SU-DHL-6 (cell line): ENCODE results near the gene PPDPF.

ENCODE experiments used
- H2AFZ ChIP-seq: fragments of 200-600 bp; sonication (generic); 2 replicates; pipeline ENCODE4 v1.6.1; 2014; ENCODE audit warnings: low read depth, mild to moderate bottlenecking, moderate library complexity, mixed read lengths, antibody characterized with exemption, low read length; ENCODE audit not compliant: severe bottlenecking
- H3F3A ChIP-seq: fragments of 200-600 bp; shearing (Covaris generic); 2 replicates; pipeline ENCODE4 v1.6.0; 2016; ENCODE audit warnings: antibody characterized with exemption, mild to moderate bottlenecking; ENCODE audit not compliant: insufficient read depth
- H3K27ac ChIP-seq: fragments of 200-600 bp; sonication (generic); 2 replicates; pipeline ENCODE4 v1.5.1; 2016; ENCODE audit warnings: low read depth, mild to moderate bottlenecking, low read length, moderate library complexity, mixed read lengths
- H3K27me3 ChIP-seq: fragments of 200-600 bp; sonication (generic), shearing (Covaris generic); 2 replicates; pipeline ENCODE4 v1.6.0; 2014; ENCODE audit warnings: mild to moderate bottlenecking, low read length
- H3K36me3 ChIP-seq: fragments of 200-600 bp; sonication (generic); 2 replicates; pipeline ENCODE4 v1.6.1; 2014; ENCODE audit warnings: mild to moderate bottlenecking, low read length, mixed read lengths
- H3K4me2 ChIP-seq: fragments of 300-600, 200-600 bp; shearing (Covaris generic), sonication (generic); 2 replicates; pipeline ENCODE4 v1.6.0; 2014; ENCODE audit warnings: low read length, low read depth, mild to moderate bottlenecking; ENCODE audit not compliant: poor library complexity, severe bottlenecking
- H3K4me3 ChIP-seq: fragments of 200-600 bp; sonication (generic); 2 replicates; pipeline ENCODE4 v1.5.1; 2014; ENCODE audit warnings: antibody characterized with exemption, low read length, mild to moderate bottlenecking, mixed read lengths; ENCODE audit not compliant: insufficient read depth, poor library complexity, severe bottlenecking
- H3K79me2 ChIP-seq: fragments of 200-600 bp; sonication (generic); 2 replicates; pipeline ENCODE4 v1.6.1; 2014; ENCODE audit warnings: mild to moderate bottlenecking, low read length, moderate library complexity; ENCODE audit not compliant: insufficient read depth
- H3K9ac ChIP-seq: fragments of 200-600 bp; sonication (generic); 2 replicates; pipeline ENCODE4 v1.7.0; 2014; ENCODE audit warnings: mild to moderate bottlenecking, low read length
- H3K9me2 ChIP-seq: fragments of 200-600 bp; sonication (generic); replicated peaks from 2 replicates; pipeline ENCODE4 v1.6.1; 2014; ENCODE audit warnings: low read length; ENCODE audit not compliant: insufficient read depth
- H3K9me3 ChIP-seq: fragments of 200-600 bp; sonication (generic); 2 replicates; pipeline ENCODE4 v1.6.1; 2014; ENCODE audit warnings: low read length, mixed read lengths; ENCODE audit not compliant: insufficient read depth
- H4K20me1 ChIP-seq: fragments of 200-600 bp; sonication (generic); 2 replicates; pipeline ENCODE4 v1.6.1; 2014; ENCODE audit warnings: low read depth, mild to moderate bottlenecking, antibody characterized with exemption, low read length, moderate library complexity, mixed read lengths
- EZH2phosphoT487 ChIP-seq: fragments of 200-600 bp; sonication (generic), shearing (Covaris generic); conservative IDR thresholded peaks from 2 replicates; pipeline ENCODE4 v1.6.1; 2018; ENCODE audit warnings: mild to moderate bottlenecking, antibody characterized with exemption, low read length, moderate library complexity, mixed read lengths
- TF ChIP-seq, protein P1 (sequence below): fragments of 200-600 bp; sonication (generic); IDR thresholded peaks from one replicate; pipeline ENCODE4 v1.5.1; 2017; ENCODE audit warnings: antibody characterized with exemption, mild to moderate bottlenecking, low read length, moderate library complexity; ENCODE audit not compliant: insufficient read depth, poor library complexity, severe bottlenecking

PPDPF gene

DNA sequence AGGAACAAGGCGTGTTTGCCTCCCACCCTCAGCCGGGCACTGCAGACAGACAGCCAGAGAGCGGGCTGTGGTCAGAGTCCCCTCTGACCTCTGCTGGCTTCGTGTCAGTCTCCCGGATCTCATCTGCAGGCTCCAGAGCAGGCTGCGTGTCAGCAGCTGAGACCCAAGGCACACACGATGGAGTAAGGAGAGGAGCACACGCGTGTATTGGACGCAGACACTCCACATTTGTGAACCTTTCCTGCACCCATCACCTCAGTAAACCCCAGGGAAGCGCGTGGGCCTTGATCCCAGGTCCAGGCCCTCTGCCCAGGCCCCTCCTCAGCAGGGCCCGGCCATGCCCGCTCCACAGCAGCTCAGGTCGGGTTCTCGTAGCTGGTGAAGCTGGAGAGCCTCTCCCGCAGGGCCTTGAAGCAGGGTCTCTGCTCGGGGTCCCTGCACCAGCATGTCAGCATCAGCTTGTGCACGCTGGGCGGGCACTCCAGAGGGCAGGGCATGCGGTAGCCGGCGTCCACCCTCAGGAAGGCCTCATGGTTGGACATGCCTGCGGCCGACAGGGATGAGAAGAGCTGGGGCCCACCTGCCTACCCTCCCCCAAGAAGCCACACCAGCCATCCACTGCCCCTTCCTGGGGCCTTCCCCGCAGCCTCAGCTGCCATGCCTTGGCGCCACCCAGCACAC, 8.8 kb downstream of the PPDPF start:
- H3F3A ChIP-seq = 0 out of 2 replicates have a peak, but pooled peaks cover 3% of the 10 kb centered on the region
- no peaks in the 10 kb centered on the region for H3K9me2 ChIP-seq
- H3K9ac ChIP-seq = no peak overlapping the region
- H3K79me2 ChIP-seq = no peaks in the 10 kb centered on the region
- no peak overlapping the region for H2AFZ ChIP-seq
- no peak overlapping the region for H3K4me3 ChIP-seq
- no peaks in the 10 kb centered on the region for H3K27me3 ChIP-seq
- no peaks in the 10 kb centered on the region for H3K36me3 ChIP-seq
- H3K27ac ChIP-seq = no peak overlapping the region
- H3K9me3 ChIP-seq = no peaks in the 10 kb centered on the region
- H3K4me2 ChIP-seq = no peak overlapping the region
- TF ChIP-seq EZH2phosphoT487 = no peak
- TF ChIP-seq, protein P1, sequence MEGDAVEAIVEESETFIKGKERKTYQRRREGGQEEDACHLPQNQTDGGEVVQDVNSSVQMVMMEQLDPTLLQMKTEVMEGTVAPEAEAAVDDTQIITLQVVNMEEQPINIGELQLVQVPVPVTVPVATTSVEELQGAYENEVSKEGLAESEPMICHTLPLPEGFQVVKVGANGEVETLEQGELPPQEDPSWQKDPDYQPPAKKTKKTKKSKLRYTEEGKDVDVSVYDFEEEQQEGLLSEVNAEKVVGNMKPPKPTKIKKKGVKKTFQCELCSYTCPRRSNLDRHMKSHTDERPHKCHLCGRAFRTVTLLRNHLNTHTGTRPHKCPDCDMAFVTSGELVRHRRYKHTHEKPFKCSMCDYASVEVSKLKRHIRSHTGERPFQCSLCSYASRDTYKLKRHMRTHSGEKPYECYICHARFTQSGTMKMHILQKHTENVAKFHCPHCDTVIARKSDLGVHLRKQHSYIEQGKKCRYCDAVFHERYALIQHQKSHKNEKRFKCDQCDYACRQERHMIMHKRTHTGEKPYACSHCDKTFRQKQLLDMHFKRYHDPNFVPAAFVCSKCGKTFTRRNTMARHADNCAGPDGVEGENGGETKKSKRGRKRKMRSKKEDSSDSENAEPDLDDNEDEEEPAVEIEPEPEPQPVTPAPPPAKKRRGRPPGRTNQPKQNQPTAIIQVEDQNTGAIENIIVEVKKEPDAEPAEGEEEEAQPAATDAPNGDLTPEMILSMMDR = no peak
- H4K20me1 ChIP-seq = no peaks in the 10 kb centered on the region

DNA sequence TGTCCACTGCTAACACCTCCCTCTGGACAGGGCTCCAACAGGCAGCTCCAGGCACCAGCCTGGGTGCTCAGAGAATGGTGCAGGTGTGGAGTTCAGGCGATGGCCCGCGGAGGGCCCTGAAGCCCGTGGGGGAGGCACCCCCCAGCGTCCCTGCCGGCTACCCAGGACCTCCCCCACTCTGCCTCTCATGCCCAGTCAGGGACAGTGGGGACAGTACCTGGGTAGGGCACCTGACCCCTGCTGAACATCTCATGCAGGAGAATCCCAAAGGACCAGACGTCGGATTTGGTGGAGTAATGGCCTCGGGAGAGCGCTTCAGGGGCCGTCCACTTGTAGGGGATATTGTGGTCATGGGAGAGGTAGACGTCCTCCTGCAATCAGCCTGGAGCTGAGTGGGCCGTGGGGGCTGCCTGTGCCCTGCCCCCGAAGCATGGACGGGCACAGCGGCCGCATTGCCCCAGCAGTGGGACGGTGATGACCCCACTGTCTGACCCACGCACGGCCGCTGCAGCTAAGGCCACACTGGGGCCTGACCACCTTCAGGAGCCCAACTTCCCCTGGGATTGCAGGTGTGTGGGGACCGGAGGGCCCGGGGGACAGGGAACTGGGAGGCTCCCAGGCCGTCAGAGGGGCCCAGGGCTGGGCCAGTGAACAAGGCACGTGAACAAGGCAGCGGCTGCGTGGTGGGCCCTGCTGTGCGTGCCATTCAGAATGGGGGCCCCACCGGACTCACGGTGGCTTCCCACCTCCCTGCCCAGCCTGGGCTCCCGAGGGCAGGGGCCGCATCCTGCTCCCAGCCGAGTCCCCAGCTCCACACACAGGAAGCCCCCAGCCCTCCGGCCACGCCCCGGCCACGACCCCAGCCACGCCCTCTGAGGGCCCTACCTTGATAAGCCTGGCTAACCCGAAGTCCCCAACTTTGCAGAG, 9.6 kb downstream of the PPDPF start:
- H3K27ac ChIP-seq = no peak overlapping the region
- H3K4me2 ChIP-seq = no peak overlapping the region
- no peak overlapping the region for H3K9ac ChIP-seq
- no peaks in the 10 kb centered on the region for H3K9me2 ChIP-seq
- no peak overlapping the region for H3K4me3 ChIP-seq
- no peak for TF ChIP-seq EZH2phosphoT487
- TF ChIP-seq, protein P1 = no peak
- H3K9me3 ChIP-seq = no peaks in the 10 kb centered on the region
- 0 out of 2 replicates have a peak, but pooled peaks cover 1% of the 10 kb centered on the region for H3F3A ChIP-seq
- H2AFZ ChIP-seq = no peak overlapping the region
- no peaks in the 10 kb centered on the region for H3K79me2 ChIP-seq
- H3K36me3 ChIP-seq = no peaks in the 10 kb centered on the region
- no peaks in the 10 kb centered on the region for H4K20me1 ChIP-seq
- no peaks in the 10 kb centered on the region for H3K27me3 ChIP-seq

DNA sequence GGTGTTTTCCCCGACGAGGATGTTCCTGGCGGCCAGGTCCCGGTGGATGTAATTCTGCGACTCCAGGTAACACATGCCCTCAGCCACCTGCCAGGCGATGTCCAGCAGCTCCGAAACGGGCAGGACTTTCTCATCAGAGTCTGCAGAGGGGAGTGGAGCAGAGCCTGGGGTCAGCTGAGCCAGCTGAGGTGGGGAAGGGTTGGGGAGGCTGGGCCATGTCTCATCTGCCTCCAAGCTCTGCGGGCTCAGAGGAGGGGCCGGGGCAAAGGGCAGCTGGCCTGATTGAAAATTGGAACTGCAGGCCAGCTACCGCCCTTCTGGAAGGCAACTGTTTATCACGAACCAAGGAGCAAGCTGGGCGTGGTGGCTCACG, 10.2 kb downstream of the PPDPF start:
- Histone ChIP-seq H3K4me3 (no peak overlapping the region), H3K9me2 (no peaks in the 10 kb centered on the region), H3K9ac (no peak overlapping the region), H4K20me1 (no peaks in the 10 kb centered on the region), H3K9me3 (no peaks in the 10 kb centered on the region), H3K27me3 (no peaks in the 10 kb centered on the region), H3F3A (no peaks in the 10 kb centered on the region), H2AFZ (no peak overlapping the region), H3K4me2 (no peak overlapping the region), H3K79me2 (no peaks in the 10 kb centered on the region), H3K27ac (no peak overlapping the region), H3K36me3 (no peaks in the 10 kb centered on the region)
- no peak for TF ChIP-seq EZH2phosphoT487
- TF ChIP-seq, protein P1 = no peak
